LNCaP clone FGC (cell line): ENCODE results near the gene SLC35F1.

ENCODE experiments used
- DNase-seq: peaks from one replicate; pipeline ENCODE4 v3.0.0-alpha.2; 2011; ENCODE audit warnings: low read depth
- H3K4me3 ChIP-seq: 2 replicates; pipeline ENCODE4 v1.5.1; 2011; ENCODE audit warnings: mild to moderate bottlenecking, low read depth, low read length, control low read depth
- CTCF ChIP-seq: IDR thresholded peaks from 2 replicates; pipeline ENCODE4 v1.5.1; 2012; ENCODE audit warnings: mild to moderate bottlenecking; ENCODE audit not compliant: control insufficient read depth, insufficient read depth; ENCODE audit errors: extremely low read depth

The SLC35F1 gene

DNA sequence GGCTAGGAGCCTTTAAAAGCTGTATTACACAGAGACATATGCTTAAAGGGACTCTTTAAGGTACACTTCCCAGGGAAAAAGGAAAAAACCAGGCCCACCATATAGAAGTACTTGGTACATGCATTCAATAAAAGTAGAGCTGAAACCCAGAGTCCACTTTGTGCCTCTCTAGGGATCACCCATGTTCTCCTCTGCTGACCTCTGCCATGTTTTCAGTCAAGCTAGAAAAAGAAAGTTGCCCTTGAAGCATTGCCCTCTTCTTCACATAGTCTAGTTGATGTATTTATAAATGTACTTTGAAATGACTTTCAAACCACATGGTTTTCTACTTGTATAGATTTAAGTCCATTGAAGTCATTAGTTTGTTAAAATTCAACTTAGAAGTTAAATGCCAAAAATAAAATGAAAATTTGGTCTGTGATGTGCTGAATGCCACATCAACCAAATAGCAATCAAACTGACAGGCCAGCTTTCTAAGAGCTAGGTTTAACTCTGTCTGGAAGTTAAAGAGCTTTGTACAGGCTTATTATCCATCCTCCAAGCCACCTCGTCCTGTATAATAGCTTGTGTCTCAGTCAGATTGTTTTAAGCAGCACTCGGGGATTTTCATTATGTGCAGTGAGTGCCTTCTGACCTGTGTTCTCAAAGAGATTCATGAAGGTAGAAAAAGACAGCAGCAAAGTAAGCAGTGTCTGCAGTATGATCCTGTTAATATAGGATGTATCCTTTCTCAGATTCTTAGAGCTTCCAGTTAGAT, 402.5 kb downstream of the SLC35F1 start:
- no peak for DNase-seq
- H3K4me3 ChIP-seq = no peak overlapping the region
- no peak for TF ChIP-seq CTCF

DNA sequence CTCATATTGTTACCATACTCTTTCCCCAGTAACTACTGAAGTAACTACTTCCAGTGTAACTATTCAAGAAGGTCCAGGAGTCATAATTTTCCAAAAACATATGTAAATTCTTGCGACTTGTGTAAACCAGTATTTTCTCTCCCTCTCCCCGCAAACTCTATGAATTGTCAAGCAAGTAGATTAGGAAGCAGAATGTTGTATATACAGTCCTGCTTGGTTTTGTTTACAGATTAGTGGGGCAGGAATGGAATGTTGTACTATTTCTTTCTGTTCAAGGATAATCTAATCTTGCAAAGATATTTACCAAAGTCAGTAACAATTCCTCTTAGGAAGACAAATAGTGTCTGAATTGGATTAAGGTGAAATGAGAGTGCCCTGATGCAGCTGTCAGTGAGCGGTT, 406.1 kb downstream of the SLC35F1 start:
- no peak for DNase-seq
- TF ChIP-seq CTCF = no peak
- H3K4me3 ChIP-seq = no peak overlapping the region

- TF ChIP-seq CTCF = no peak
- H3K4me3 ChIP-seq = no peak overlapping the region
- no peak for DNase-seq
Observed at GRCh38 chr6:118313762-118314161, 406.7 kb downstream of the SLC35F1 start.

- H3K4me3 ChIP-seq = no peak overlapping the region
- DNase-seq = no peak
- no peak for TF ChIP-seq CTCF
Observed at GRCh38 chr6:118316796-118317384, 409.8 kb downstream of the SLC35F1 start.

- no peak overlapping the region for H3K4me3 ChIP-seq
- no peak for DNase-seq
- no peak for TF ChIP-seq CTCF
Observed at GRCh38 chr6:118317581-118318563, 410.8 kb downstream of the SLC35F1 start.

GRCh38 chr6:118318648-118319047, 411.6 kb downstream of the SLC35F1 start:
- TF ChIP-seq CTCF = no peak
- H3K4me3 ChIP-seq = no peak overlapping the region
- DNase-seq = no peak
